Measurements from ENCODE around the gene UBA3.
A peak's percentile ranks its signal among the peaks of the same experiment; 100 is the strongest.

Gene UBA3

GRCh38 chr3:69080233-69080920 lies at the start of gene UBA3:
TSS of gene UBA3 (minus strand) at chr3:69080365. CDS start at chr3:69080353, 12 bp downstream.
- peak; percentile 90 for DNase-seq (ENCODE audit: low read depth, low spot score)

DNA sequence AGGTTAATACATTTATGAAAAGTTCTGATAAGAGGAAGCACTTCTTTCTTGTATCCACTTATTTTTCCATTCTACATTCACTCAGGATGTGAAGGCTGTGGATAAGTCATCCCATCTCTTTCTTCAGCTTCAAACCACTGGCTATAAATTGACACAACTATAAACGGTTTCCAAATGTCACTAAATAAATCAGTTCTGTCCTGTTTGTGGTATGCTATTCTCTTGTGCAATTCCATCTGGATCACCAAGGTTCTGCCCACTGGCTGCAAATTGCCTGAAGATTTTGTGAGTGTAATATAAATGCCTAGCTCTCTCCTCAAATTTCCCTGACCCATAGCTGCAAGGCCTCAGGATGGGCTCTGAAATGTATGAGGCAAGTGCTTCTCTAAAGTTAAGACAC lies 49.4 kb upstream of the UBA3 start:
- no peak for DNase-seq (ENCODE audit: low read depth, low spot score)

- DNase-seq (ENCODE audit: low read depth, low spot score), result no peak
Measured at GRCh38 chr3:69128509-69128908, 48.3 kb upstream of the UBA3 start.

DNA sequence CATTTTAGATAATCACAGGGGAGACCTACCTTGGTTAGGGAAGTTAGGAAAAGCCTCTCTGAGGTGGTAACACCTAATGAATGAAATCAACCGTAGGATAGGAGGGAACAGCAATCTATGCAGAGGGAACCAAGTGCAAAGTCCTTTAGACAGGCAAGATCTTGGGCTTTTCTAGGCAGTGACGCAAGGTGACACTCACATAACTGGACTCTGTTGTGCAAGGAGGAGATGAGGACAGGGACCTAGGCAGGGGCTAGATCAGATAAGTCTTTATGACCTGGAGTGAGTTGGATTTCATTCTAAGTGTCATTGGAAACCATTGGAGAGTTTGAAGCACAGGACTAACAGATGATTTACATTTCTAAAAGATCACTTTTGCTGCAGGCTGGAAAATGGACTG lies 46.8 kb upstream of the UBA3 start:
- DNase-seq (ENCODE audit: low read depth, low spot score), result no peak

- no peak for DNase-seq (ENCODE audit: low read depth, low spot score)
Measured at GRCh38 chr3:69126216-69126615, 46.1 kb upstream of the UBA3 start.

DNA sequence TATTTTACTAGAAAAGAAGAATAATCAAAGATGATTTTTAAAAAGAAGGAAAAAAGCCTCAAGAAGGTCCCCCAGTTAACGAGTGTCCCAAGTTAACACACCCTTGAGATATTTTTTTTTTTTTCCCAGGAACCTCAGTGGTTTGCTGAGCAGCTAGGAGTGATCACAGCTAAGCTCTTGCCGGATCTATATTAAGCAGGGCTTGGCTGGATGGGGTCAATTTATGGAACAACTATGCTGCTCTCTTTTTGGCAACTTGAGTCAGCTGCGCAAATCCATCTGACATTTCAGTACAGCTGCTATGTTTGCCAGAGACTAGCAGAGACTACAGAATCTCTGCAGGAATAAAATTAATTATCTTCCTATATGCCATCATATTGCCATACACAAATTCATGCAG lies 42.2 kb upstream of the UBA3 start, which contains the start of gene LMOD3:
Gene LMOD3 (minus strand): TSS at position 193 of the 400 bp plus-strand sequence. CDS start 209 bp downstream, outside the sequence.
- DNase-seq (ENCODE audit: low read depth, low spot score), result no peak

DNA sequence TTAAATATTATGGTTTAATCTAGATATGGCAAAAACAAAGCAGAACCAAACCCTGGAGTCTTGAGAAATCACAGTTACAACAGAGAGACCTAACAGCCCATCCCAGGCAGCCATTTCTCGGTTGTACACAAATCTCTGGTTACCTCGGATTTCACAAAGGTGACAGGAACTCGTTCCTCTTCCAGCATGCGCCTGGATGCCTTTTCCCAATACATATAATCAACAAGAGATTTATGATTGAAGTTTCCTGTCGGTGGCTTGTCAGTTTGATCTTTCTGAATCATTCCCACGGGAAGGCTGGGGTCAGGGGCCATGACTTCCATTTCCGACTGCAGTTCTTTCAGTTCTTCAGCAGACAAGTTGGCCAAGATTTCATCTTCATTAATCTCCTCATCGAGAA lies 41.8 kb upstream of the UBA3 start:
- DNase-seq (ENCODE audit: low read depth, low spot score), result no peak

DNA sequence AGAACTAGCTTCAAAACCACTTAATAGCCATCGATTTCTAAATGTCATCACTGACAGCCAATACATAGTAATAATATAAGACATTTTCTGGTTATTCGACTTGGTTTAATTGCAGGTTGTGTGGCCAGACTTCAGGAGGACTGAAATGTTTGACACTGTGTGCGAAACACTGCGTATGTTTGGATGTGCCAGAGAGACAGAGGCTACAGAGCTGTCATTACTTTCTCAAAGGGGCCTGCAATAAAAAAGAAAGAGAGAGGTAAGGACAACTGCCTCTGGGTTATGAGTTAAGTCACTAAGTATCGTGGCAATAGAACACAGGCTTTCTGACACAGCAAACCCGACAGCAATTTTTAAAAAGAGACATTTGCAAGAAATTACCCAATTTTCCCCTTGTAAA lies 41.3 kb upstream of the UBA3 start:
- DNase-seq (ENCODE audit: low read depth, low spot score), result no peak

- peak; percentile 66 for DNase-seq (ENCODE audit: low read depth, low spot score)
Measured at GRCh38 chr3:69120879-69121464, 40.8 kb upstream of the UBA3 start.

GRCh38 chr3:69119681-69120080 lies 39.5 kb upstream of the UBA3 start:
- DNase-seq (ENCODE audit: low read depth, low spot score), result no peak

GRCh38 chr3:69119138-69119537 lies 39.0 kb upstream of the UBA3 start:
- DNase-seq (ENCODE audit: low read depth, low spot score), result no peak

GRCh38 chr3:69118555-69118954 lies 38.4 kb upstream of the UBA3 start:
- no peak for DNase-seq (ENCODE audit: low read depth, low spot score)

GRCh38 chr3:69116897-69117296 lies 36.7 kb upstream of the UBA3 start:
- no peak for DNase-seq (ENCODE audit: low read depth, low spot score)

DNA sequence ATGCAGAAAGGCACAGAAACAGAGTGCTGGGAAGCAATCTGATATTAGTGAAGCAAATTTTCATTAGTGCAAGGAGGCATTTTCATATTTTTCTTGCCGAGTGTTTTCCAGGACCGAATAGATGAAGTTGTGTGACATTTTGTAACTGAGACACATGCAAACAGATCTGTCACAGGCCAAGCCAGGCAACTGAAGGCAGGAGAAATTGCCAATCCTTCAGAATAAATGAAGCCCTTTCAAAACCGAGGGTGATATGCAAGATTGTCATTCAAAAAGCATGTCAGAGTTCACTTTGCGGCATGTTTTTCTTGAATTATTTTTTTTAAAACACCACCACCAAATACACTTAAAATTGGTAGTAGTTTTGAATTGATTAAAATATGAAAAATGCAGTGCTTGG lies 36.0 kb upstream of the UBA3 start:
- DNase-seq (ENCODE audit: low read depth, low spot score), result no peak

- DNase-seq (ENCODE audit: low read depth, low spot score), result no peak
Measured at GRCh38 chr3:69115731-69116130, 35.6 kb upstream of the UBA3 start.

DNA sequence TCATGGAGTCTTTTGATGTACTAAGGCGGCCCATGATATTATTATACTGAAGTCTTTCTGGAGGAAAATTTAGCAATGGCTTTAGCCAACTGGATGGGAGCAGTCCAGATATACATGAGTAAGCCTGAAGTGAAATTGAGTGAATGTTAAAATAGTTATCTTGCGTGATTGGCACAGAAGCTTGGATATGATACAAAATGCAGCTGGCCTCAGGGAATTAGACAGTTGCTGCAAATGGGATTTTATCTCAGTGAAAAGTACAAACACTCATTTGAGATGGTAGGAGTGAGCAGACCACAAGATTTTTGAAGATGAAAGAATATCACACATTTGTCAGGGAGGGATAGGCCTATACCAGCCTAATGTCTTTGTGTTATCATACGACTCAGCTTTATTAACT lies 33.4 kb upstream of the UBA3 start:
- no peak for DNase-seq (ENCODE audit: low read depth, low spot score)

GRCh38 chr3:69110941-69111546 lies 30.9 kb upstream of the UBA3 start:
- DNase-seq (ENCODE audit: low read depth, low spot score), result no peak

- no peak for DNase-seq (ENCODE audit: low read depth, low spot score)
Measured at GRCh38 chr3:69108811-69109210, 28.6 kb upstream of the UBA3 start.

GRCh38 chr3:69107841-69108240 lies 27.7 kb upstream of the UBA3 start:
- DNase-seq (ENCODE audit: low read depth, low spot score), result no peak

DNA sequence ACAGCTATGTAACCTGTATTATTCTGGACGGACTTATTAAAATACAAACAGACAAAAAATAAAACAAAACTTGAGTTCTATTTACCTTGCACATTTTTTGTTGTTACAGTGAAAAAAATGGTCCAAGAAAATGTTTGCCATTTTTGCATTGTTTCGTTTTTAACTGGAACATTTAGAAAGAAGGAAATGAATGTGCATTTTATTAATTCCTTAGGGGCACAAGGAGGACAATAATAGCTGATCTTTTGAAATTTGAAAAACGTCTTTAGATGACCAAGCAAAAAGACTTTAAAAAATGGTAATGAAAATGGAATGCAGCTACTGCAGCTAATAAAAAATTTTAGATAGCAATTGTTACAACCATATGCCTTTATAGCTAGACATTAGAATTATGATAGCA lies 25.2 kb upstream of the UBA3 start:
- DNase-seq (ENCODE audit: low read depth, low spot score), result no peak

GRCh38 chr3:69104586-69104985 lies 24.4 kb upstream of the UBA3 start:
- DNase-seq (ENCODE audit: low read depth, low spot score), result no peak

GRCh38 chr3:69103123-69103522 lies 23.0 kb upstream of the UBA3 start:
- no peak for DNase-seq (ENCODE audit: low read depth, low spot score)

GRCh38 chr3:69102384-69102783 lies 22.2 kb upstream of the UBA3 start:
- no peak for DNase-seq (ENCODE audit: low read depth, low spot score)

All from activated naive CD8-positive, alpha-beta T cell treated with anti-CD3 and anti-CD28 coated beads, Interleukin-2, amount 50 U/mL, for 16 hours (primary cell).